Left ventricle myocardium inferior (tissue), 1 donor: ENCODE results near the gene AQP11. TPM values are rescaled to one million over a fixed set of nuclear protein-coding genes. Genes with fewer than 3 reads are reported as not detected.
"Not testable (repeated sequence)": the region's sequence is repeated elsewhere in the genome, so short reads cannot be mapped to it uniquely, and the experiment has no call there.

ENCODE experiments used
- DNase-seq: peaks from one replicate; pipeline ENCODE4 v3.0.0-alpha.2; 2020
- H3K27ac ChIP-seq: fragments of 200-600 bp; replicated peaks from 2 replicates; pipeline ENCODE4 v1.8.0; 2021
- H3K27me3 ChIP-seq: fragments of 200-600 bp; 2 replicates; pipeline ENCODE4 v1.8.0; 2021; ENCODE audit warnings: low read depth
- H3K36me3 ChIP-seq: fragments of 200-600 bp; 2 replicates; pipeline ENCODE4 v1.8.0; 2021
- H3K4me1 ChIP-seq: fragments of 200-600 bp; 2 replicates; pipeline ENCODE4 v1.8.0; 2021
- H3K4me3 ChIP-seq: fragments of 200-600 bp; 2 replicates; pipeline ENCODE4 v1.8.0; 2021; ENCODE audit warnings: mild to moderate bottlenecking, moderate library complexity
- H3K9me3 ChIP-seq: fragments of 200-600 bp; replicated peaks from 2 replicates; pipeline ENCODE4 v1.8.0; 2021
- CTCF ChIP-seq: fragments of 200-600 bp; IDR thresholded peaks from 2 replicates; pipeline ENCODE4 v1.8.0; 2021; ENCODE audit warnings: antibody characterized with exemption, mild to moderate bottlenecking, borderline replicate concordance
- intact Hi-C: fragments of 100-400 bp; cut with micrococcal nuclease; formaldehyde crosslinking; loops from one replicate; pipeline ENCODE4 v1.11.0; 2022
- total RNA-seq: library from RNA; stranded (reverse); fragmentation: NEBNext Ultra II Directional; extraction: Animal tissue kit (Norgen Biotek cat#: 25700); gene quantifications from one replicate; pipeline ENCODE4 v1.2.1, GENCODE V29; 2021
- donor health status: DM: no; HTN: yes; CAD: no; lungs with severe emphysema.

AQP11 gene
- total RNA-seq, 1 donor from 2014 or later, result 0.69 TPM

GRCh38 chr11:77561257-77561656 lies 28.5 kb upstream of the AQP11 start:
- intact Hi-C loops, result no loop called here
- no peaks in the 10 kb centered on the region for H3K4me1 ChIP-seq
- H3K9me3 ChIP-seq, result peaks cover 8% of the 10 kb centered on the region
- H3K4me3 ChIP-seq, result no peak overlapping the region
- no peak for DNase-seq
- TF ChIP-seq CTCF, result no peak
- H3K36me3 ChIP-seq, result no peaks in the 10 kb centered on the region
- H3K27ac ChIP-seq, result no peak overlapping the region
- H3K27me3 ChIP-seq, result no peaks in the 10 kb centered on the region

- Histone ChIP-seq H3K4me3 (no peak overlapping the region), H3K36me3 (no peaks in the 10 kb centered on the region), H3K9me3 (peaks cover under 1% of the 10 kb centered on the region), H3K27ac (no peak overlapping the region), H3K4me1 (no peaks in the 10 kb centered on the region), H3K27me3 (peaks cover 10% of the 10 kb centered on the region)
- intact Hi-C loops, result no loop called here
- no peak for DNase-seq
- TF ChIP-seq CTCF, result no peak
Measured at GRCh38 chr11:77568306-77568705, 21.4 kb upstream of the AQP11 start.

GRCh38 chr11:77568916-77569675 lies 20.7 kb upstream of the AQP11 start:
- Histone ChIP-seq H3K27me3 (peaks cover 10% of the 10 kb centered on the region), H3K27ac (no peak overlapping the region), H3K4me1 (no peaks in the 10 kb centered on the region), H3K4me3 (no peak overlapping the region), H3K9me3 (no peaks in the 10 kb centered on the region), H3K36me3 (no peaks in the 10 kb centered on the region)
- TF ChIP-seq CTCF, result no peak
- no peak for DNase-seq
- intact Hi-C loops, result no loop called here

GRCh38 chr11:77569676-77570070 lies 20.1 kb upstream of the AQP11 start:
- peaks cover 10% of the 10 kb centered on the region for H3K27me3 ChIP-seq
- TF ChIP-seq CTCF, result no peak
- H3K4me3 ChIP-seq, result no peak overlapping the region
- H3K27ac ChIP-seq, result no peak overlapping the region
- H3K4me1 ChIP-seq, result no peaks in the 10 kb centered on the region
- intact Hi-C loops, result no loop called here
- DNase-seq, result no peak
- no peaks in the 10 kb centered on the region for H3K36me3 ChIP-seq
- no peaks in the 10 kb centered on the region for H3K9me3 ChIP-seq

- H3K4me1 ChIP-seq, H3K4me3 ChIP-seq, H3K36me3 ChIP-seq, H3K9me3 ChIP-seq, H3K27ac ChIP-seq, H3K27me3 ChIP-seq, DNase-seq, intact Hi-C loops: not testable (repeated sequence)
Measured at GRCh38 chr11:77570896-77571295, 18.9 kb upstream of the AQP11 start.

- H3K4me1 ChIP-seq, H3K4me3 ChIP-seq, intact Hi-C loops, H3K36me3 ChIP-seq, H3K27me3 ChIP-seq, DNase-seq, H3K27ac ChIP-seq, H3K9me3 ChIP-seq: not testable (repeated sequence)
Measured at GRCh38 chr11:77575428-77575827, 14.3 kb upstream of the AQP11 start.
